HL-60 (cell line): Measurements from ENCODE around the gene GLYR1.

Experiments used
- DNase-seq, 2 experiments: peaks; one replicate each; pipeline ENCODE4 v3.0.0-alpha.2; 2010 to 2020; ENCODE audit warnings: low read depth in 1 of 2, low spot score in 1 of 2
- H3K27ac ChIP-seq: fragments of 250-450 bp; sonication (Bioruptor Pico); replicated peaks from 2 replicates; pipeline ENCODE4 v1.5.1; 2020; ENCODE audit warnings: mild to moderate bottlenecking, moderate library complexity
- H3K27me3 ChIP-seq: fragments of 250-450 bp; sonication (Bioruptor Pico); 2 replicates; pipeline ENCODE4 v1.5.1; 2021; ENCODE audit warnings: mild to moderate bottlenecking, moderate library complexity; ENCODE audit not compliant: insufficient read depth, poor library complexity, severe bottlenecking
- H3K4me3 ChIP-seq: replicated peaks from 2 replicates; pipeline ENCODE4 v1.5.1; 2011; ENCODE audit warnings: mild to moderate bottlenecking, control low read depth, low read length; ENCODE audit not compliant: insufficient read depth
- GABPA ChIP-seq: IDR thresholded peaks from 2 replicates; pipeline ENCODE4 v1.6.1; 2012; ENCODE audit warnings: low read depth
- POLR2AphosphoS5 ChIP-seq: IDR thresholded peaks from 2 replicates; pipeline ENCODE4 v1.6.1; 2012; ENCODE audit warnings: low read depth
- REST ChIP-seq: IDR thresholded peaks from 2 replicates; pipeline ENCODE4 v1.6.1; 2012; ENCODE audit warnings: low read depth; ENCODE audit not compliant: insufficient replicate concordance
- SPI1 ChIP-seq: IDR thresholded peaks from 2 replicates; pipeline ENCODE4 v1.6.1; 2012; ENCODE audit warnings: low read depth, mild to moderate bottlenecking, borderline replicate concordance
- TF ChIP-seq, protein P1 (sequence below): IDR thresholded peaks from one replicate; pipeline ENCODE4 v1.5.1; 2011; ENCODE audit warnings: low read length, control low read depth, inconsistent platforms; ENCODE audit not compliant: insufficient read depth

Gene GLYR1

DNA sequence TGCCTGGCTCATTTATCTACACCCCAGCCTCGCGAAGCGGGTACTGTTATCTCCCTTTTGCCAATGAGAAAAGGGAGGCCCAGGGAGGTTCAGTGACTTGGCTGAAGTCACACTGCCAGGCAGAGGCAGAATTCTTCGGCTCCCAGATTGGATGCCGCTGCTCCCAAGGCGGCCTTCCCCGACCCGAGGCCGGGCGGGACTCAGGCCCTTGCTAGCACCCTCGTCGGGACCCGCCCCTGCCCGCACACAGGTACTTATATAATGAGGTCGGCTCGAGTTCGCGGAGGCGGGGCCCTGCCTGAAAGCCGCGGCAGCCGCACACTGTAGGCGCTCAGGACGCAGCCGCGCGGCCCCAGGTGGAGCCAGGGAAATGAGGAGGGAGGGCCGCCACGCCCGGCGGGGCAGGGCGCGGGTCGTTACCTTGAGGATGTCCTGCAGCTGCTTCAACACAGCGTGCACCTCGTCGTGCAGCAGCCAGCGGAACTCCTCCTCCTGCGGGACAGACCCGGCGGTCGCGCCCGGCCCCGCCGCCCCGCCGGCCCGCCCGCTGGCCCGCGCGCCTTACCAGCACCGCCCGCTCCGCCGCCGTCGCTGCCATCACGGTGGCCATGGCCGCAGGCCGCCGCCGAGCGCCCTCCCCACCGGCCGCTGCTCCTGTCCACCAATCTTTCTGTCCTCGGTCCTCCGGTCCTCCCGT, 45.0 kb downstream of the GLYR1 start, which contains the start of gene ROGDI:
Gene ROGDI, minus strand, starts transcription at position 672 of the 697 bp plus-strand sequence. Its CDS starts 62 bp downstream, at position 610.
- DNase-seq = peak; percentile 61 to 82
- peak within 1 kb of the TSS; percentile 85 for H3K27ac ChIP-seq
- H3K27me3 ChIP-seq = no peaks in the 10 kb centered on the region
- no peak for TF ChIP-seq POLR2AphosphoS5
- TF ChIP-seq, protein P1, sequence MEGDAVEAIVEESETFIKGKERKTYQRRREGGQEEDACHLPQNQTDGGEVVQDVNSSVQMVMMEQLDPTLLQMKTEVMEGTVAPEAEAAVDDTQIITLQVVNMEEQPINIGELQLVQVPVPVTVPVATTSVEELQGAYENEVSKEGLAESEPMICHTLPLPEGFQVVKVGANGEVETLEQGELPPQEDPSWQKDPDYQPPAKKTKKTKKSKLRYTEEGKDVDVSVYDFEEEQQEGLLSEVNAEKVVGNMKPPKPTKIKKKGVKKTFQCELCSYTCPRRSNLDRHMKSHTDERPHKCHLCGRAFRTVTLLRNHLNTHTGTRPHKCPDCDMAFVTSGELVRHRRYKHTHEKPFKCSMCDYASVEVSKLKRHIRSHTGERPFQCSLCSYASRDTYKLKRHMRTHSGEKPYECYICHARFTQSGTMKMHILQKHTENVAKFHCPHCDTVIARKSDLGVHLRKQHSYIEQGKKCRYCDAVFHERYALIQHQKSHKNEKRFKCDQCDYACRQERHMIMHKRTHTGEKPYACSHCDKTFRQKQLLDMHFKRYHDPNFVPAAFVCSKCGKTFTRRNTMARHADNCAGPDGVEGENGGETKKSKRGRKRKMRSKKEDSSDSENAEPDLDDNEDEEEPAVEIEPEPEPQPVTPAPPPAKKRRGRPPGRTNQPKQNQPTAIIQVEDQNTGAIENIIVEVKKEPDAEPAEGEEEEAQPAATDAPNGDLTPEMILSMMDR = no peak
- no peak for TF ChIP-seq GABPA
- no peak for TF ChIP-seq SPI1
- no peak for TF ChIP-seq REST
- H3K4me3 ChIP-seq = peak within 1 kb of the TSS; percentile 71

- Histone ChIP-seq H3K4me3 (peak overlapping the region; percentile 71), H3K27me3 (no peaks in the 10 kb centered on the region), H3K27ac (peak overlapping the region; percentile 81)
- no peak for DNase-seq
- TF ChIP-seq REST = no peak
- TF ChIP-seq GABPA = no peak
Observed at GRCh38 chr16:4801051-4801961, 45.8 kb downstream of the GLYR1 start.

GRCh38 chr16:4800290-4801041, 46.6 kb downstream of the GLYR1 start:
- peak overlapping the region; percentile 71 for H3K4me3 ChIP-seq
- peak overlapping the region; percentile 81 for H3K27ac ChIP-seq
- H3K27me3 ChIP-seq = no peaks in the 10 kb centered on the region
- DNase-seq = peak; percentile 88 to 94
- TF ChIP-seq REST (peak; percentile 27), POLR2AphosphoS5 (peak; percentile 66; the same call in 1 of the 2 replicates), GABPA (peak; percentile 82), SPI1 (peak; percentile 87)
- TF ChIP-seq, protein P1 = no peak
